ENCODE measurements around the gene MOB3A. TPM values are rescaled to one million over a fixed set of nuclear protein-coding genes. Genes with fewer than 3 reads are reported as not detected.

The MOB3A gene
- total and polyA plus RNA-seq, 2 of the 8 experiments (the other 6 are each of a cell fraction or from before 2014, with no cell fraction given): 9.2 to 9.6 TPM

DNA sequence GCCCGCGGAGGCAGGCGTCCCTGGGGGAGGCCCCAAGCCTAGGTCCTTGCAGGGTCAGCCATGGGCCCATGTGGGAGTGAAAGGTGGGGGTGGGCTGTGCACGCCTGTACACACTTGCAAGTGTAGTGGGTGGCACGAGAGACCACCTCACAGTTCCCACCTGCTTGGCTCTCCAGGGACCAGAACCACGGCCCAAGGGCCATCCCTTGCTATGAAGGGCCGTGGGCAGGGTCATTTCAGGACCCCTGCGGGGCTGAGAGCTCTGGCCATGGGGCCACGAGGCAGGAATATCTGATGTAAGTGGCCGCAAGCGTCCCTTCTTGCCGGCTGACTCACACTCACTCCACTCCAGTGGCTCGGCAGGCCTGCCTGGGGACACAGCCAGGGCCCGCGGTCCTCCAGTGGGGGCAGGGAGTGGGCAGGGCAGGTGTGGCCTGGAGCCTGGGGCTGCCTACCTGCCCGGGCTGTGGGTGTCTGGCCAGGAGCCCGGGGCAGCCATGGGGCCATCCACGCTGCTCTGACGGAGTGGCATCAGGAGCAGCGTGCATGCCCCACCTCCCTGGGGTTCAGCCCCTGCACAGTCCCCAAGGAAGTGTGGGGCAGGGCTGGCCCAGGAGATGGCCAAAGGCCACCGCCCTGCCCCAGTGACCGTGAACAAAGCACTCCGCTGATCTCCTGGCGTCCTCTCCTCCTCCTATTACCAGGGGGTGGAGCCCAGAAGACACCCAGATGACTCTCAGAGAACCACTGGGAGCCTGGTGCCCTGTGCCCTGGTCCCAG lies 36.5 kb downstream of the MOB3A start:
- Histone ChIP-seq H3K79me2 (ENCODE audit: control insufficient read depth in 1 of 2, insufficient read depth in 2 of 2, low read length in 2 of 2) (no peaks in the 10 kb centered on the region), H3K27me3 (replicated peaks in 1 of 4; ENCODE audit: control insufficient read depth in 3 of 4, extremely low read depth in 1 of 4, insufficient read depth in 3 of 4, low read length in 3 of 4) (no peaks in the 10 kb centered on the region), H3K14ac (ENCODE audit: insufficient read length) (no peak overlapping the region), H3K9ac (replicated peaks in 1 of 4; ENCODE audit: extremely low read depth in 1 of 4, low read depth in 3 of 4, low read length in 3 of 4) (no peak overlapping the region; a peak in 1 of 7 replicates), H3K36me3 (ENCODE audit: control insufficient read depth in 2 of 4, insufficient read depth in 4 of 4, low read length in 3 of 4) (no peaks in the 10 kb centered on the region), H2BK15ac (ENCODE audit: low read length) (0 out of 2 replicates have a peak overlapping the region, but pooled peaks have one; percentile 72), H2AFZ (ENCODE audit: low read length) (no peak overlapping the region), H2BK20ac (ENCODE audit: low read length) (peak overlapping the region; percentile 80; the same call in 1 of the 2 replicates), H4K91ac (replicated peaks; ENCODE audit: insufficient read length, low read length) (peak overlapping the region; percentile 84), H3K4ac (replicated peaks; ENCODE audit: insufficient read length, low read depth, low read length) (peak overlapping the region; percentile 48), H2BK120ac (replicated peaks; ENCODE audit: low read depth, low read length) (no peak overlapping the region), H2BK12ac (ENCODE audit: low read depth, low read length) (peak overlapping the region; percentile 98), H3K4me2 (ENCODE audit: insufficient read depth in 1 of 2, low read depth in 2 of 2, low read length in 2 of 2) (peak overlapping the region in 1 of 2 experiments; percentile 76; a peak in 1 of 4 replicates), H3K23me2 (ENCODE audit: low read depth, low read length) (peaks cover 5% of the 10 kb centered on the region; the same call in 1 of the 2 replicates), H3K79me1 (ENCODE audit: low read depth, low read length) (no peaks in the 10 kb centered on the region), H4K20me1 (replicated peaks in 1 of 2; ENCODE audit: control insufficient read depth in 1 of 2, insufficient read depth in 2 of 2, low read length in 2 of 2) (no peaks in the 10 kb centered on the region), H2AK5ac (ENCODE audit: low read depth, low read length) (peak overlapping the region; percentile 93; the same call in 1 of the 2 replicates), H2BK5ac (ENCODE audit: low read depth, low read length) (peak overlapping the region; percentile 81), H4K5ac (ENCODE audit: insufficient read length, low read depth, low read length) (peak overlapping the region; percentile 6), H3K27ac (ENCODE audit: low read depth, low read length) (peak overlapping the region; percentile 53; the same call in 1 of the 2 replicates), H4K8ac (ENCODE audit: extremely low read depth, insufficient read depth, low read length) (peak overlapping the region; percentile 62), H3K23ac (ENCODE audit: insufficient read length) (no peak overlapping the region), H3K56ac (replicated peaks; ENCODE audit: insufficient read length, low read depth, low read length) (no peak overlapping the region), H3K4me3 (ENCODE audit: extremely low read depth in 1 of 4, insufficient read depth in 2 of 4, low read depth in 3 of 4, low read length in 4 of 4) (peak overlapping the region in 1 of 4 experiments; percentile 68; a peak in 1 of 8 replicates), H3K9me3 (ENCODE audit: insufficient read depth in 2 of 2, low read depth in 1 of 2, low read length in 1 of 2) (no peaks in the 10 kb centered on the region), H3K4me1 (replicated peaks in 1 of 4; ENCODE audit: control insufficient read depth in 3 of 4, insufficient read depth in 4 of 4, low read length in 3 of 4) (peaks cover 4 to 32% (median 24%) of the 10 kb centered on the region in 4 experiments), H3K18ac (ENCODE audit: extremely low read depth, low read length) (peak overlapping the region; percentile 48; the same call in 1 of the 2 replicates)
- POLR2A ChIA-PET (ENCODE audit: partially characterized antibody): interaction anchor here (0.6 to 22.2 kb wide), 7 partner anchors 8 to 42 kb away, joined by 3 to 524 read pairs (median 3); no protein-coding TSS in a partner anchor
- FAIRE-seq (no peak), DNase-seq (ENCODE audit: low read depth in 1 of 2, low spot score in 2 of 2) (no peak)
- WGBS, 2 experiments (ENCODE audit: extremely low coverage in 1 of 2, insufficient coverage in 1 of 2, insufficient read length in 1 of 2, insufficient replicate concordance in 2 of 2, low coverage in 1 of 2, low lambda C conversion rate in 2 of 2, missing lambda C conversion rate in 1 of 2): 82% methylated on average over 24 of the region's 24 CpGs; no CpG with 5 or more reads in 1 of the 2 experiments
- CTCF ChIA-PET (ENCODE audit: partially characterized antibody): interaction anchor here (0.7 to 1.9 kb wide), 5 partner anchors 8 to 114 kb away, joined by 3 to 11 read pairs (median 5); no protein-coding TSS in a partner anchor
- TF ChIP-seq ZNF274 (IDR thresholded peaks at IDR 0.05; ENCODE audit: borderline replicate concordance, extremely low read depth, low read length) (no peak), GTF2F1 (IDR thresholded peaks at IDR 0.05; ENCODE audit: borderline replicate concordance, low read depth, low read length) (no peak), TAF7 (optimal IDR thresholded peaks at IDR 0.05; ENCODE audit: borderline replicate concordance, low read depth, low read length) (no peak), TCF12 (IDR thresholded peaks at IDR 0.05; ENCODE audit: low read depth, low read length) (no peak), NANOG (IDR thresholded peaks at IDR 0.05; ENCODE audit: insufficient read depth, low read depth, low read length, poor library complexity, severe bottlenecking) (no peak), SRF (IDR thresholded peaks at IDR 0.05; ENCODE audit: low read depth, low read length) (no peak), SIN3A (conservative IDR thresholded peaks at IDR 0.05 in 1 of 2, IDR thresholded peaks at IDR 0.05 in 1 of 2; ENCODE audit: low read depth in 1 of 2, low read length in 2 of 2) (no peak)
- TF ChIP-seq, protein P1, sequence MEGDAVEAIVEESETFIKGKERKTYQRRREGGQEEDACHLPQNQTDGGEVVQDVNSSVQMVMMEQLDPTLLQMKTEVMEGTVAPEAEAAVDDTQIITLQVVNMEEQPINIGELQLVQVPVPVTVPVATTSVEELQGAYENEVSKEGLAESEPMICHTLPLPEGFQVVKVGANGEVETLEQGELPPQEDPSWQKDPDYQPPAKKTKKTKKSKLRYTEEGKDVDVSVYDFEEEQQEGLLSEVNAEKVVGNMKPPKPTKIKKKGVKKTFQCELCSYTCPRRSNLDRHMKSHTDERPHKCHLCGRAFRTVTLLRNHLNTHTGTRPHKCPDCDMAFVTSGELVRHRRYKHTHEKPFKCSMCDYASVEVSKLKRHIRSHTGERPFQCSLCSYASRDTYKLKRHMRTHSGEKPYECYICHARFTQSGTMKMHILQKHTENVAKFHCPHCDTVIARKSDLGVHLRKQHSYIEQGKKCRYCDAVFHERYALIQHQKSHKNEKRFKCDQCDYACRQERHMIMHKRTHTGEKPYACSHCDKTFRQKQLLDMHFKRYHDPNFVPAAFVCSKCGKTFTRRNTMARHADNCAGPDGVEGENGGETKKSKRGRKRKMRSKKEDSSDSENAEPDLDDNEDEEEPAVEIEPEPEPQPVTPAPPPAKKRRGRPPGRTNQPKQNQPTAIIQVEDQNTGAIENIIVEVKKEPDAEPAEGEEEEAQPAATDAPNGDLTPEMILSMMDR (IDR thresholded peaks at IDR 0.05; ENCODE audit: control extremely low read depth in 1 of 3, insufficient read depth in 1 of 3, low read depth in 1 of 3, low read length in 3 of 3): no peak

Measured in H1 (cell line).